ENCODE results near the gene TRPM4.
"Not testable (repeated sequence)": the region's sequence is repeated elsewhere in the genome, so short reads cannot be mapped to it uniquely, and the experiment has no call there.

TRPM4 gene

DNA sequence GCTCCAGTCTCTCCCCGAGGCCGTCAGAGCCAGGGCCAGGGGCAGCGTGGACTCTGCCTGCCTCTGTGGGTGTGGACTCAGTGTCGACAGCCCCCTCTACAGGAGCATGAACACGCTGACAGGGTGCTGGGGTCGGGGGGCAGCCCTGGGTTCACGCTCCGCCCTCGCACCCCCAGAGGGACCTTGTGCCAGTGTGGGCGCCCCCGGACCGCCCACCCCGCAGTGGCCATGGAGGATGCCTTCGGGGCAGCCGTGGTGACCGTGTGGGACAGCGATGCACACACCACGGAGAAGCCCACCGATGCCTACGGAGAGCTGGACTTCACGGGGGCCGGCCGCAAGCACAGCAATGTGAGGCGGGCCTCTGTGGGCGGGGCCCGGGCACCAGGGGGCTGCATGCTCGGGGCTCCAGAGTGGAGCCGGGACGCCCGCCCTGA lies 8.3 kb downstream of the TRPM4 start:
- DNase-seq (ENCODE audit: low read depth): no peak
- H3K4me3 ChIP-seq (ENCODE audit: low read depth, low read length): no peak overlapping the region
- TF ChIP-seq, protein P1, sequence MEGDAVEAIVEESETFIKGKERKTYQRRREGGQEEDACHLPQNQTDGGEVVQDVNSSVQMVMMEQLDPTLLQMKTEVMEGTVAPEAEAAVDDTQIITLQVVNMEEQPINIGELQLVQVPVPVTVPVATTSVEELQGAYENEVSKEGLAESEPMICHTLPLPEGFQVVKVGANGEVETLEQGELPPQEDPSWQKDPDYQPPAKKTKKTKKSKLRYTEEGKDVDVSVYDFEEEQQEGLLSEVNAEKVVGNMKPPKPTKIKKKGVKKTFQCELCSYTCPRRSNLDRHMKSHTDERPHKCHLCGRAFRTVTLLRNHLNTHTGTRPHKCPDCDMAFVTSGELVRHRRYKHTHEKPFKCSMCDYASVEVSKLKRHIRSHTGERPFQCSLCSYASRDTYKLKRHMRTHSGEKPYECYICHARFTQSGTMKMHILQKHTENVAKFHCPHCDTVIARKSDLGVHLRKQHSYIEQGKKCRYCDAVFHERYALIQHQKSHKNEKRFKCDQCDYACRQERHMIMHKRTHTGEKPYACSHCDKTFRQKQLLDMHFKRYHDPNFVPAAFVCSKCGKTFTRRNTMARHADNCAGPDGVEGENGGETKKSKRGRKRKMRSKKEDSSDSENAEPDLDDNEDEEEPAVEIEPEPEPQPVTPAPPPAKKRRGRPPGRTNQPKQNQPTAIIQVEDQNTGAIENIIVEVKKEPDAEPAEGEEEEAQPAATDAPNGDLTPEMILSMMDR (IDR thresholded peaks at IDR 0.05; ENCODE audit: low read depth, low read length, missing control alignments): no peak

GRCh38 chr19:49167857-49168409 lies 10.3 kb downstream of the TRPM4 start:
- H3K4me3 ChIP-seq (ENCODE audit: low read depth, low read length): no peak overlapping the region
- TF ChIP-seq, protein P1 (IDR thresholded peaks at IDR 0.05; ENCODE audit: low read depth, low read length, missing control alignments): no peak

GRCh38 chr19:49168421-49168820 lies 10.8 kb downstream of the TRPM4 start:
- no peak overlapping the region for H3K4me3 ChIP-seq (ENCODE audit: low read depth, low read length)
- TF ChIP-seq, protein P1 (IDR thresholded peaks at IDR 0.05; ENCODE audit: low read depth, low read length, missing control alignments): no peak
- DNase-seq (ENCODE audit: low read depth): no peak

More at GRCh38 chr19:49167857-49168409, 10.3 kb downstream of the TRPM4 start:
- DNase-seq (ENCODE audit: low read depth): no peak

GRCh38 chr19:49173198-49173597 lies 15.6 kb downstream of the TRPM4 start:
- H3K4me3 ChIP-seq (ENCODE audit: low read depth, low read length): no peak overlapping the region
- TF ChIP-seq, protein P1 (IDR thresholded peaks at IDR 0.05; ENCODE audit: low read depth, low read length, missing control alignments): no peak

DNA sequence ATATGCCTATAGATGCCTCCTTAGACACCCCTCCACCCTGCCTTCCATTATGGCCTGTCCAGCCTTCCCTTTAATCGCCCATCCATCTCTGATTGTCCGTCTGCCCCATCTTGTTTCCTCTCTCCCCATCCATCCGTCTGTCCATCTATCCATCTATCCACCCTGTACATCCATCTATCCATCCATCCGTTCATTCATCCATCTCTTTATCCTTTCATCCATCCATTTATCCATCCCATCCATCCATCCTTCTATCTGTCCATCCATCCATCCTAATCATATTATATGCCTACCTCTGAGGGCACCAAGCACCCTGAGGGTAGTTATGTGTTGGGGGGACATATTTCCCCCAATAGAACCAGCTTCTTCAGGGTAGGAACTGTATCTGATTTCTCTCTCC lies 23.1 kb downstream of the TRPM4 start:
- TF ChIP-seq, protein P1 (IDR thresholded peaks at IDR 0.05; ENCODE audit: low read depth, low read length, missing control alignments): no peak
- H3K4me3 ChIP-seq (ENCODE audit: low read depth, low read length): no peak overlapping the region
- no peak for DNase-seq (ENCODE audit: low read depth)

More at GRCh38 chr19:49173198-49173597, 15.6 kb downstream of the TRPM4 start:
- DNase-seq (ENCODE audit: low read depth): no peak

- not testable (repeated sequence) for H3K4me3 ChIP-seq (ENCODE audit: low read depth, low read length); DNase-seq (ENCODE audit: low read depth)
These were observed 24.6 kb downstream of the TRPM4 start for GRCh38 chr19:49182010-49182847.

DNA sequence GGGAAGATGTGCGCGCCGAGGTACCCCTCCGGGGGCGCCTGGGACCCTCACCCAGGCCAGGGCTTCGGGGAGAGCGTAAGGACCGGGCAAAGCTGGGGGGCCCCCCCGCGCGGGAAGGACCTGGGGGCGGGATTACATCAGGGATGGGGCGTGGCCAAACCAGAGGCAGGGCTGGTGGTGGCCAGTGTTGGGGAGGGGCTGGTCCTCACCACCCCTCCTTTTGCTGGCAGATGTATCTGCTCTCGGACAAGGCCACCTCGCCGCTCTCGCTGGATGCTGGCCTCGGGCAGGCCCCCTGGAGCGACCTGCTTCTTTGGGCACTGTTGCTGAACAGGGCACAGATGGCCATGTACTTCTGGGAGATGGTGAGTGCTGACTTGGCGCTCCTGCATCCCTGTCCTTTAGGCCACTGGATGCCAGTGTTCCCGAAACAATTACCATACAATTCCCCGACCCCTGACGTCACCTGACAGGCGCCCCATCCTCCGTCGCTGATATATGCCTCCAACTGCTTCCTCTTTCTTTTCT lies 25.3 kb downstream of the TRPM4 start:
- TF ChIP-seq, protein P1 (IDR thresholded peaks at IDR 0.05; ENCODE audit: low read depth, low read length, missing control alignments): no peak
- H3K4me3 ChIP-seq (ENCODE audit: low read depth, low read length): no peak overlapping the region
- DNase-seq (ENCODE audit: low read depth): no peak

Measured in GM12864 (cell line).